C4-2B (cell line): Measurements from ENCODE around the gene SPATA25.

Experiments
- H3K27ac ChIP-seq: fragments of 450-650 bp; 2 replicates; pipeline ENCODE4 v1.5.1; 2017
- CTCF ChIP-seq: fragments of 450-650 bp; conservative IDR thresholded peaks from 2 replicates; pipeline ENCODE4 v1.5.1; 2017; ENCODE audit warnings: mild to moderate bottlenecking
- ZFX ChIP-seq: fragments of 450-650 bp; IDR thresholded peaks from 2 replicates; pipeline ENCODE4 v1.6.1; 2017

The SPATA25 gene

GRCh38 chr20:45843506-45843905 is 43.9 kb downstream of the SPATA25 start:
- no peak overlapping the region for H3K27ac ChIP-seq
- TF ChIP-seq ZFX (no peak), CTCF (no peak)

- no peak overlapping the region for H3K27ac ChIP-seq
These were observed 45.1 kb downstream of the SPATA25 start for GRCh38 chr20:45842169-45842812.

GRCh38 chr20:45841407-45842129 is 45.9 kb downstream of the SPATA25 start:
- no peak overlapping the region for H3K27ac ChIP-seq
- no peak for TF ChIP-seq ZFX
- TF ChIP-seq CTCF = no peak

More at GRCh38 chr20:45842169-45842812, 45.1 kb downstream of the SPATA25 start:
- TF ChIP-seq ZFX (no peak), CTCF (no peak)

- H3K27ac ChIP-seq = no peak overlapping the region
- TF ChIP-seq ZFX (no peak), CTCF (no peak)
These were observed 46.7 kb downstream of the SPATA25 start for GRCh38 chr20:45840700-45841198.

GRCh38 chr20:45836841-45837240 is 50.6 kb downstream of the SPATA25 start:
- TF ChIP-seq CTCF = no peak
- TF ChIP-seq ZFX = no peak
- H3K27ac ChIP-seq = no peak overlapping the region
